Superior temporal gyrus (tissue), 1 donor: Measurements from ENCODE around the gene TDP2.

Experiments
- DNase-seq: peaks from one replicate; pipeline ENCODE4 v3.0.0-alpha.2; 2016; ENCODE audit errors: extremely low spot score

TDP2 gene, protein sequence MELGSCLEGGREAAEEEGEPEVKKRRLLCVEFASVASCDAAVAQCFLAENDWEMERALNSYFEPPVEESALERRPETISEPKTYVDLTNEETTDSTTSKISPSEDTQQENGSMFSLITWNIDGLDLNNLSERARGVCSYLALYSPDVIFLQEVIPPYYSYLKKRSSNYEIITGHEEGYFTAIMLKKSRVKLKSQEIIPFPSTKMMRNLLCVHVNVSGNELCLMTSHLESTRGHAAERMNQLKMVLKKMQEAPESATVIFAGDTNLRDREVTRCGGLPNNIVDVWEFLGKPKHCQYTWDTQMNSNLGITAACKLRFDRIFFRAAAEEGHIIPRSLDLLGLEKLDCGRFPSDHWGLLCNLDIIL

DNA sequence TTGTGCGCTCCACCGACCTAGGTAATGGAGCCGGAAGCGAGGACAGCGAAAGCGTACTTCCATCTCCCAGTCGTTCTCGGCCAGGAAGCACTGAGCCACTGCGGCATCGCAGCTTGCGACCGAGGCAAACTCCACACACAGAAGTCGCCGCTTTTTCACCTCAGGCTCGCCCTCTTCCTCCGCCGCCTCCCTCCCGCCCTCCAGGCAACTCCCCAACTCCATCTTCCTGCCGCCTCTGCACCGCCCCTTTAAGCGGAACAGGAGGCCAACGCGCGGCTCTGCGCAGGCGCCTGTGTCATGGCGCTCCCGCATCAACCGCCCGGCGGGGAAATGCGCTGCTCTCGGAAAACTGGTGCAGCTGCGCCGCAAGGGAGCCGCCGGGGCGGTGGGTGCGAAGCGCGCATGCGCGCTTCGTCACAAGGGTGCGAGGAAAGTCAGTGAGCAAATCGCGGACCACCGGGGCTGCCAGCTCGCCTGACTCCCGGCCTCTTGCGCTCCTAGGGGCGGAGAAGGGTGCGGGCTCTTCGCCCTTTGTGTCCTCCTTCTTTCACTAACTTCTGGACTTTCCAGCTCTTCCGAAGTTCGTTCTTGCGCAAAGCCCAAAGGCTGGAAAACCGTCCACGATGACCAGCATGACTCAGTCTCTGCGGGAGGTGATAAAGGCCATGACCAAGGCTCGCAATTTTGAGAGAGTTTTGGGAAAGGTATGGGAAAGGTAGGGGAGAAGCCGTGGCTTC lies at the start of gene TDP2, which contains the start of gene ACOT13:
TSS of gene TDP2 (minus strand) at position 259 of the 737 bp plus-strand sequence. CDS start at position 222, 37 bp downstream.
TSS of gene ACOT13 (plus strand) at position 437 of the 737 bp plus-strand sequence. CDS start at position 624, 187 bp downstream.
- peak; percentile 95 for DNase-seq

DNA sequence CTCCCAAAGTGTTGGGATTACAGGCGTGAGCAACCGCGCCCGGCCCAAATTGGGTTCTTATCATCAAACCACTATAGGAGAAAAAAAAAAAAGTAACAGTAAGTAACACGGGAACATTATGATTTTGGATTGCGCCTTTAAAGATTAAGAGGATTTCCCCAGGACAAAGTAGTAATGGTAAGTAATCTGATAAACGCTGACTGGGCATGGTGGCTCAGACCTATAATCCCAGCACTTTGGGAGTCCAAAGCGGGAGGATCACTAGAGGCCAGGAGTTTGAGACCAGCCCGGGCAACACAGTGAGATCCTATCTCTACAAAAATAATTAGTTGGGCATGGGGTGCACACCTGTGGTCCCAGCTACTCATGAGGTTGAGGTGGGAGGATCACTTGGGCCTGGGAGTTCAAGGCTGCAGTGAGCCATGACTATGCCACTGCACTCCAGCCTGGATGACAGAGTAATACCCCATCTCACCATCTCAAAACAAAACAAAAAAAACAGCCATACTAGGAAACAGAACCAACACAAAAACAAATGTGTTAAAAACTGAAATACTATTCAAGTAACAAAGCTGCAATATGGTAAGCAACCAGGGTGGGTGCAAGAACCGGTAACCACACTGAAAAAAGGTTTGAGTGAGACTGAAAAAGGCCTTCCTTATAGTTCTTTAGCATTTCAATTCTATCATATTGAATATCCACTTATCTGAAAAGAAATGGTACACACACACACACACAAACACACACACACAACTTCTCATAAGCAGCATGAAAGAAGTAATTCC lies 44.0 kb upstream of the TDP2 start:
- DNase-seq = no peak

DNA sequence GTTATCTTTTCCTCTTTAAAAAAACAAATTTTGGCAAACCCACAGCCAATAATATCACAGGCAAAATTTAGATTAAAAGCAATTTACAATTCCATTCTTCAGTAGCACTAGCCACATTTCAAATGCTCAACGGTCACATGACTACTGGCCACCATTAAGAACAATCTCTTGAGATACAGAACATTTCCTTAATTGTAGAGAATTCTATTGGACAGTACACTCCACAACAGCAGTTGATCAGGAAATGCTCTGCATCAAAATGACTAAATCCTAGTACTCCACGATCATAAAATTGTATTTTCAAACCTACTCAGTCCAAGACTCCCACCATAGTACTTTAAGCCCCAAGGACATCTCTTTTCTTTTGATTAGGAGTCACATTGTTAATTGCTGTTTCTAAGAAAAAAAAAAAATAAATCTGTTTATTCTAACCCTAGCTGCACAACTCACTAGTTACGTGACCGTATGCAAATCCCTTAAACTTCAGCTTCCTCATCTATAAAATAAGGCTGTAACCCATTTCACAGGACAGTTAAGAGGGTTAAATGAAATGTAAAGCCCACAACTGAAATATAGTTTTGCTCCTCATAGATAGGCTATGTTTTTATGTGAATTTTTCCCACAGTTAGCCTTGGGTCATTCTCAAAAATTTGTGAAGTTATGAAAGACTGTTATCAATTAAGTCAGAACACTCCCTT lies 42.5 kb upstream of the TDP2 start:
- DNase-seq = no peak

DNA sequence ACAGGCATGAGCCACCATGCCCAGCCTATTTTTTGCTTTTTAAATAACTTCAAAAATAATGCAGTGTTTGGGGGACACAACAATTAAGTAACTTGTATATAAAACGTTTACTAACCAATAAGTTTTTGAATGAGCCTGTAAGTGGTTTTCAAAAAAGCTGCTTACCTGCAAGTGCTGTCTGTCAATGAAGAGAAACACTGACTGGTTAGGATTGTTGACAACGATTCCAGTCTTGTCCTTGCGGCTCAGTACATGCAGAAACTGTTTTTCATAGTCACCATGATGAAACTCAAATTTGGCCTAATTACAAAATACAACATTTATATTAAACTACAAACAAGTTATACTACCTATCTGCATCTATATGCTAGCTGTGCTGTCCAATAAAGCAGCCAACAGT lies 41.9 kb upstream of the TDP2 start:
- DNase-seq = no peak

DNA sequence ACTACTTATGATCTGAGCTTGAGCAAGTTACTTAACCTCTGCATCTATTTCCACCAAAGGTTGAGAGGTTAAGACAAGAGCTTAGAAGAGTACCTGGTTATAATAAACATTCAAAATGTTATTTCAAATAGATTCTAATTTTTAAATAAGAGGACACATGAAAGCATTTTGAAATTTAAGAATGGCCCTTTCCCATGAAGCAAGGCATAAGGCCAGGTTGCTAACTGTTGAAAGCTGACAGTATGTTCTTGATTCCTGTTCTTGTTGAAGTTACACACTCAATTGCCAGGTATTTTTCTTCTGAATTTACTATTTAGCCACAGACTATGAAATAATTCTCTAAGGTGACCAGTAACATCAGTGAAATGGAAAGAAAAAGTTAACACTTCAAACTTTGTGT lies 37.8 kb upstream of the TDP2 start:
- DNase-seq = no peak

DNA sequence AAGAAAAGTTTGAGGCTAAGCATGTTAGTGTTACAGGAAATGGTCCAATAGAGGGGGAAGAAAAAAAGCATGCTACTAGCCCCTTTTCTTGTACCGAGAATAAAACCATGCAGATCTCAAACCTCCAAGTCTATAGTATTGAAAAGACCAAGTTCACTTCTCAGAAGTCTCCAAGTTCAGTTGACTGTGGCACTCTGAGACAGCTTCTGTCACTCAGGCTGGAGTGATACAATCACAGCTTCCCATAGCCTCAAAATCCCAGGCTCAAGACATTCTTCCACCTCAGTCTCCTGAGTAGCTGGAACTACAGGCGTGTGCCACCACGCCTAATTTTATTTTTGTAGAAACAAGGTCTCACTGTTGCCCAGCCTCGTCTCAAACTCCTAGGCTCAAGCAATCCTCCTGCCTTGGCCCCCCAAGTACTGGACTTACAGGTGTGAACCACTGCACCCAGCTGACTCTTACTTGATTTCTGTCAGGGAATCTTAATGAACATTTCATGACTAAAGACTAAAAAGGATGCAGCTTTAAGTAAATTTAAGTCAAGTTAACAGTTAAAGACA lies 36.1 kb upstream of the TDP2 start:
- DNase-seq = no peak

DNA sequence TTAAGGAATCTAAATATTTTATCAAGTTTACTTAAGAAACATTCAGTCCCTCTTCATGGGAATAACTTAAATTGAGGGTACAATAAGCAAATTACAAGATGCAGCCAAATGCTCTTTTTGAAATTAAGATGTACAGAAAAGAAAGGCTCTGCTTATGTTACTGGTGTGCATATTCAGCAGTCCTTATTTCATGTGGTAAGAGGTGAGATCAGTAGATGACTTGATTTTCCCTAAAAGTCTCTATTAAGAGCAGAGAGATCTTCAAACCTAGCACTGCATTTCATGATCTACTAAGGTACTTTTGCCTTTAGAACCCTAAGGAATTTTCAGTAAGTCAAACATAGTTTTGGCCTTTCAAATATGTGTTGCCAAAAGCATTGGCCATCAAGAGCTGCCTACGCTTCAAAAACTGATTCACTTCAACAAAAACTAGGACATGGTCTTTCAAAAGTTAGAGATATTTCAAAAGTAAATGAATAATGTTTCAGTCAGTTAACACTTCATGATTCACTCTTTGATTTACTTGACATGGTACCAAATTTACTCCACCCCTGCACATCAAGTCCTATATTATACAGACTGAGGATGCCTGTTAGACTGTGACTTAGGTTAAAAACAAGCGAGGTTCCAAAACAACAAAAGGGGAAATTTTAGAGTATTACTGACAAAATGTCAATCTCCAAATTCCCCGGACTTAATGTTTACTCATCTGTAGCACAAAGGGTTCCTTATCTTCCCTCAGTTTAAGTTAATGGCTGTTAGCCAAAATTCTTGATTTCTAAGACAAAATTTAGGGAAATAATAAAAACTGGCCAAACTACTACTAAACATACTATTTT lies 33.0 kb upstream of the TDP2 start:
- DNase-seq = no peak

DNA sequence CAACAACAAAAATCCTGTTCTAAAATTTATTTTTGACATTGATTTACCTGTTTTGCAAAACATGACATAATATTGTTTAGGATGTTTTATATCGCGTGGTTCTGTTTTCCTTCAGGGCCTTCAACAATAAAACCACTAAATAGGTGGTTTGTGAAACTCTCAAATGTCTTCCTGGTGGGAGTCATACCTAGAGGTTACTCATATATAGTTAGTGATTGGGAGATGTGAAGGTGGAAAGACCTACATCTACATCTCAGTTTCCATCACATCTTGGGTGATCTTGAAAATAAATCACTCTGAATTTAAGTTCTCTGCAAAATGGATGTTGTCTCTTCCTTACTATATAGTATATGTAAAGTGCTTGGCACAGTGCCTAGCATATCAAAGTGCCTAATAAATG lies 29.4 kb upstream of the TDP2 start:
- DNase-seq = no peak

DNA sequence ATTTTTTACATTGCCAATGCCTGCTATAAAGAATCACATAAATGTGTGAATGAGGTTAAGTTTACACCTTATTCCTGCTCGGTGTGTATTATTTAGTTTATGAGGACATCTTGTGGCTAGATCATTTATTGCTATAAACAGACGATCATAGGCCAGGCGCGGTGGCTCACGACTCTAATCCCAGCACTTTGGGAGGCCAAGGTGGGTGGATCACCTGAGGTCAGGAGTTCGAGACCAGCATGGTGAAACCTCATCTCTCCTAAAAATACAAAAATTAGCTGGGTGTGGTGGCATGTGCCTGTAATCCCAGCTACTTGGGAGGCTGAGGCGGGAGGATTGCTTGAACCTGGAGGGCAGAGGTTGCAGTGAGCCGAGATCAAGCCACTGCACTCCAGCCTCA lies 28.9 kb upstream of the TDP2 start:
- DNase-seq = peak; percentile 78

DNA sequence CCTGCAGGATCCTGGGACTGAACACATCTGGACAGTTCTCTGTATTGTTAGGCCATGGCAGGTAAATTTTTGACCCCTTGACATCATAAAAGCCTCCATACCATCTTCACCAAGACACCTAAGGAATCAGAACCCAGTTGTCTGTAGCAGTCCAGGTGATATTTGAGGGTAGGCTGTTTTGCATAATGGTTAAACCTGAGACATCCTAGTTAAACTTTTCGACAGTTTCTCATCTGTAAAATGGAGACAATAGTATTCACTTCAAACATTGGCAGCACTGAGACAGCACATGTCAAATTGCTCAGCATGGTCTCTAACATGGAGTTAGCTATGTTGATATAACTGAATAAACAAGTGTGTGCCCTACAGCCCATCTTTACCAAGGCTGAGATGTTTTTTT lies 27.5 kb upstream of the TDP2 start:
- DNase-seq = no peak

DNA sequence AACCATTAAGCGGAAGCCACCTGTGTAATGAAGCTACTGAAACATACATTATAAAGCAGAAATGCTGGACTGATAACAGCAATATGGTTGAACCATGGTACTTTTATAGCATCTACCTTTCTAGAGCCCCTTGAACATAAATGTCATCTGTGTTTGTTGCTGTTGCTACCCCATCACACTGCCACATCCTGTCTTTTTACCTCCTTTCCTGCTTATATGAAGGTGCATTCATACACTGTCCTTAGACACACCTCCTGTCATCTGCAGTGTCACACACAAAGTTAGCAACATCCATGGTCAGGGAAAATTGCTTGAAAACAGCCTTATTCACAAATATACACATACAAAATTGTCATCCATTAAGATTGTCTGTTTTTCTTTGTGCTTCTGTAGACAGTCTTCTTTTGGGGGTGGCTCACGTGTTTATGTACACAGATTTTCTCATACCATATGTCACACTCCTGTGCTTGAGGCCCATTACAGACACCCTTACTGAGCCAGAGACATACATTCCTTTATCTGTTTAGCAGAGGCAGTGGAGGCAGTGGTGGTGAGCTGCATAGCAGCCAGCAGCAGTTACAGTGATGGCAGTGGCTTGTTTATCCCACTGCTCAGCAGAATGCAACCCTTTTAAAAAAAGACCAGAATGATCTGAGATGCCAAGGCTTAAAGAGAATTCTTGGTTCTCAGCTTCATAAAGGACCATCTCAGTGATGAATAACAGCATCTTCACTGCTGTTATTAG lies 26.3 kb upstream of the TDP2 start:
- no peak for DNase-seq

DNA sequence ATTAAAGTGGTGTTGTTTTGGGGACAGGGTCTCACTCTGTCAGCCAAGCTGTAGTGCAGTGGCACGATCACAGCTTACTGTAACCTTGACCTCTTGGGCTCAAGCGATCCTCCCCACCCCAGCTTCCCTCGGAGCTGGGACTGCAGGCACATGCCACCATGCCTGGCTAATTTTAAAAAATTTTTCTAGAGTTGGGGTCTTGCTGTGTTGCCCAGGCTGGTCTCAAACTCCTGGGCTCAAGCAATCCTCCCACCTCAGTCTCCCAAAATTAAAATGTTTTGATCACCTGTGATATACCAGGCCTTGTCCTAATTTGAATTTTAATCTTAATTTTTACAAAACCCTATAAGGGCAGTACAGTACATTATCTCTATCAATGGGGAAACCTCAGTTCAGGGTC lies 25.7 kb upstream of the TDP2 start:
- no peak for DNase-seq

DNA sequence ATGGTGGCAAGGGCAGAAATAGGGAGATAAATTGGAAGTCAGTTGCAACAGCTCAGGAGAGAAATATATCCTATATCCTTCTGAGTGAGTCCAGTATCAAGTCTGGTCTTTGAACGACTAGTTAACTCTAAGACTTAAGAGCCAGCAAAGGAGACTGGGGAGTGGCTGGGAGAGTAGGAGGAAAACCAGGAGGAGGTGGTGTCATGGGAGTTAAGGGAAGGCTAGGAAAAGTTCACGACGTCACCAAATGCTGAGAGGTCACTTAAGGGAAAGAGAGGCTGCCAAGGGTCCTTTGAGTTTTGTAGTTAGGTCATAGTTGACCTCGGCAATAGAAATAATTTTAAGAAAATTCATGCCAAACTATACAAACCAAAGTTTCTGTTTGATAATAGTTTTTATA lies 25.3 kb upstream of the TDP2 start:
- DNase-seq = no peak

DNA sequence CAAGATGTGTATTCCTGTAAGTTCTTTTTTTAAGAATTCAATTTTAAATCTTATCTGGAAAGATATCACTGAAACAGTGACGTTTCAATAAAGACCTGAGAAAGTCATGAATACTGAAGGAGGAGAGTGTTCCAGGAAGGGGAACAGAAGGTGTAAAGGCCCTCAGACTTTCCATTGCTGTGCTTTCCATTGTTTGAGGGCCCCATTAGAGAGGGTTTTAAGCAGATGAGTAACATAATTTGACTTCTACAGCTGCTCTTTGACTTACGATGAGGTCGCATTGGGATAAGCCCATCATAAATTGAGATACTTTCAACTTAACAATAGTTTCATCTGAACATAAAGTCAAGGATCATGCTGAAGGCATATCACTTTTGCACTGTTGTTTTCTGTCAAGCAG lies 24.9 kb upstream of the TDP2 start:
- no peak for DNase-seq

DNA sequence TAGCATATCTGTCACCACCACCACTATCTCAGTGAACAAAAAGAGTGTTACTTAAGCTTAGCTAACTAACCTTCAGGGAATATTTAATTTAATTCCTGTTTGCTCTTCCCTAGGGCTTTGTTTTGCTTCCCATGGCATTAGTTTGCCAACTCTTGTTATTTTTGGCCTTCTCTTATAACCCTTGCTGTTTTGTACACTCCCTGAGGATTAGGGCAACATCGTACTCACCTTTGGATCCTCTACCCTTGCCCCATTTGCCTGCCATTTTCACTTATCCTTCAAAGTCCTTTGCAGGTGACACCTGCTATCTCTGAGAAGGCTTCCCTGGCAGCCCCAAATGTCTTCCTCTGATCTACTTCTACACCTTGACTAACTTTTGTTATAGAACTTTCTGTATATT lies 23.9 kb upstream of the TDP2 start:
- DNase-seq = no peak

DNA sequence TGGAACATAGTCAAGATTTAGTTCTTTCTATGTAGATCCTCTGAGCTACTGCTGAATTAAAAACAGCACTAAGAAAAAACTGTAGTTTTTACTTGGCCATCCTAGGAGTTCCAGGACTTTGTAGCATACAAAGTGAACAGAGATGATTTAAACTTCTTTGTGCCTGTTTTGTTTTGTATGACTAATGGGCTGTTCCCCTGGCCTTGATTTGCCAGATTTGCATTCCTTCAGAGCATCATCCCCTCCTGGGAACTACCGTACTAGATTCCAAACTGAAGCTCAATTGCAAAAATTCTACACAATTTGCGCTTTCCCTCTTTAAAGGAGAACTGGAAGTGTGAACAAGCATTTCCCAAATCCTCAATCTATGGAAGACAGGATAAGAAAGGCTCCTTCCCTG lies 23.3 kb upstream of the TDP2 start:
- no peak for DNase-seq

DNA sequence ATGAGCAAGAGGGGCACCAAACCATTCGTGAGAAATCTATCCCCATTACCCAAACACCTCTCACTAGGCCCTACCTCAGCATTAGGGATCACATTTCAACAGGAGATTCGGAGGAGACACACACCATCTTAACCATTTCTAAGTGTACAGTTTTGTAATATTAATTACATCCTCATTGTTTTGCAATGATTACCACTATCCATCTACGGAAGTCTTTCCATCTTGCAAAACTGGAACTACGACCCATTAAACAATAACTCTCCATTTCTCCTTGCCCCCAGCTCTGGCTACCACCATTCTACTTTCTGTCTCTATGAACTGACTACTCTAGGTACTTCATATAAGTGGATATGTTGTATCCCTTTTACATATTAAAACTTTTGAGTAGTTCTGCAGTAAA lies 20.2 kb upstream of the TDP2 start:
- no peak for DNase-seq

DNA sequence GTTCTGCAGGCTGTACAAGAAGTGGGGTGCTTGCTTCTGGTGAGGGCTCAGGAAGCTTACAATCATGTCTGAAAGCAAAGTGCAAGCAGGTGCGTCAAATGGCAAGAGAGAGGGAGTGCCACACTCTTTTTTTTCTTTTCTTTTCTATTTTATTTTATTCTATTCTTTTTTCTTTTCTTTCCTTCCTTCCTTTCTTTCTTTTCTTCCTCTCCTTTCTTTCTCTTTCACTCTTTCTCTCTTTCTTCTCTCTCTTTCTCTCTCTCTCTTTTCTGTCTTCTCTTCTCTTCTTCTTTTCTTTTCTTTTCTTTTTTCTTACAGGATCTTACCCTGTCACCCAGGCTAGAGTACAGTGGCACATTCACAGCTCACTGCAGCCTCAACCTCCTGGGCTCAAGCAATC lies 19.7 kb upstream of the TDP2 start:
- no peak for DNase-seq

DNA sequence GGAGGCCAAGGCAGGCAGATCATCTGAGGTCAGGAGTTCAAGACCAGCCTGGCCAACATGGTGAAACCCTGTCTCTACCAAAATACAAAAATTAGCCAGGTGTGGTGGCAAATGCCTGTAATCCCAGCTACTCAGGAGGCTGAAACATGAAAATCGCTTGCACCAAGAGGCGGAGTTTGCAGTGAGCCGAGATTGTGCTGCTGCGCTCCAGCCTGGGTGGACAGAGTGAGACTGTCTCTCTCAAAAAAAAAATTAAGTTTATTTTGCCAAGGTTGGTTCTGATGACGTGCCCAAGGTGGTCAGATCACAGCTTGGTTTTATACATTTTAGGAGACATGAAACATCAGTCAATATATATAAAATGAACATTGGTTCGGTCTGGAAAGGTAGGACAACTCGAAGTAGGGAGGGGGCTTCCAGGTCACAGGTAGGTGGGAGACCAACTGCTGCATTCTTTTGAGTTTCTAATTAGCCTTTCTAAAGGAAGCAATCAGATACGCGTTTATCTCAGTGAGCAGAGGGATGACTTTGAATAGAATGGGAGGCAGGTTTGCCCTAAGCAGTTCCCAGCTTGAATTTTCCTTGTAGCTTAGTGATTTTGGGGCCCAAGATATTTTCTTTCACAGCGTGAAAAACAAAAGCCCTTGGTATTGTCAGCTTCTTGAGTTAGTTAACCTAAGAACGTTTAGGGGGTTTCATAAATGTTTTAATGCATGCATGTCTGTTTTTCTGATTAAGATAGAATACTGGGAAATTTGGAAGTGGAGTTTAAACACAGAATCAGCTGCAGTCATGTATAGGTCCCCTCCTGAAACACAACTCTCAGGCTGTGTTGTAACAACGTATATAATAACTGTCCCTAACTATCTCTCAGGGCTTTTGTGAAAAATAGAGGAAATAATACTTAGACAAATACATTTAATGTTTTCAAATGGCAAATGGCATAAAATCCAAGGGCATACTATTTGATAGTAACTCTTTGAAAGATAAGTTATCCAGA lies 16.9 kb upstream of the TDP2 start:
- no peak for DNase-seq
